HG02981 (cell line): ENCODE data around the gene VPS16.

Source experiments
- ATAC-seq: cut with Tn5 transposase; IDR thresholded peaks from one replicate; pipeline ENCODE4 v1.9.1; 2021; ENCODE audit warnings: mild to moderate bottlenecking, moderate library complexity; ENCODE audit not compliant: unreplicated experiment

The VPS16 gene

DNA sequence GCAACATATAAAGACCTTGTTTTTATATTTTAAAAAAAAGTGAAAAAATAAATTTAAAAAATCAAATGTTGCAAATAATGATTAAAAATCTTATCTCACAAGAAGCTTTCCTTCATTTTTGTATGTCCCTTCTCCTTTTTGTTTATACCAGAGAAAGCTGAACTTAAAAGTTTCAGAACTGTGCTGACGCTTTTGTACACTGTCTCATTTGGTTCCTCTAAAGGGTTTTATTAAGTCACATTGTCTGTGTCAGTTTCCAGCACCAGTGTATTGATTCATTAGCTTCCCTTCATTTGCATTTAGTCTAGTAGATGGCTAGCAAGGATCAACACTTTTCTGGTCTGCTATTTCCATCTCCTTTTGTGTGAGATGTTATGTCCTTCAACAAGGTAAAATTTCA is 6.8 kb upstream of the VPS16 start:
- no peak for ATAC-seq

DNA sequence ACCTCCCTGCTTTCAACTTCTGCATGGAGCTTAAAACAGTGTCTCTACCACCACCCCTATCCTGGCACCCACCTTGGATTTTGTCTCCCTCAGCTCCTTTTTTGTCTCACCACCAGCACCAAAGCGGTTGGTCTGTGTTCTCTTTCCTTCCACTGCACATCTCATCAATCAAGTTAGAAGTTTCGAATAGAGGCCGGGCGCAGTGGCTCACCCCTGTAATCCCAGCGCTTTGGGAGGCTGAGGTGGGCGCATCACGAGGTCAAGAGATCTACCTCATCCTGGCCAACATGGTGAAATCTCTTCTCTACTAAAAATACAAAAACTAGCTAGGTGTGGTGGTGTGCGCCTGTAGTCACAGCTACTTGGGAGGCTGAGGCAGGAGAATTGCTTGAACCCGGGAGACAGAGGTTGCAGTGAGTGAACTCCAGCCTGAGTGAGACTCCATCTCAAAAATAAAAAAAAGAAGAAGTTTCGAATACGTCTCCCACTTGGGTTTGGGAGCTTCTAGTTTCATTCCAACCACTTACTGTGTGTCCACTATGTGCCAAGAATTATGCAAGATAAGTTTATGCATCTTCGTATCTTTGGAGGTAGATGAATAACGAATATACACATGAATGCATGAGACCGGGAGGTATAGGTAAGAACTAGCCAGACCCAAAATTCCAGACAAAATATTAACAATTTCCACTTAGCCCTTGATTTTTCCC is 6.0 kb upstream of the VPS16 start:
- no peak for ATAC-seq

GRCh38 chr20:2835331-2835796 is 5.2 kb upstream of the VPS16 start:
- no peak for ATAC-seq

DNA sequence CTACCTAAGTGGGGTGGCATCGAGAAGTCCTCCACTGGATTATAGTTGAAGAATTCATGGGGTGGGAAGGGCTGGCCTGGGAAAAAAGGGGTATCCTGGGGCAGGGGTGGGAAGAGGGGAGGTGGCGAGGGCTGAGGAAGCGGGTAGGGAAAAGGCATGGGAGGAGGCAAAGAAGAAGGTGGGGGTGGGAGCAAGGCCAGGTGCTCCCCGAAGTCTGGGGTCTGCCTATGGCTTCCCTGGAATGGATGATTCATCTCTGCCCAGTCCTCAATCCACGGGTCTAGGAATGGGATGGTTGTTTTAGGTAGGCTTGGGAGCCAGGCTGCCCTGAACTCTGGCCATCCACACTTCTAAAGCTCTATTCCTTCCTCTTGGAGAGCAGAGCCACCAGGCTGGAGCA is 4.5 kb upstream of the VPS16 start:
- no peak for ATAC-seq

- ATAC-seq: no peak
Observed at GRCh38 chr20:2837221-2837960, 3.2 kb upstream of the VPS16 start.

- ATAC-seq: no peak
Observed at GRCh38 chr20:2838170-2838797, 2.3 kb upstream of the VPS16 start.

DNA sequence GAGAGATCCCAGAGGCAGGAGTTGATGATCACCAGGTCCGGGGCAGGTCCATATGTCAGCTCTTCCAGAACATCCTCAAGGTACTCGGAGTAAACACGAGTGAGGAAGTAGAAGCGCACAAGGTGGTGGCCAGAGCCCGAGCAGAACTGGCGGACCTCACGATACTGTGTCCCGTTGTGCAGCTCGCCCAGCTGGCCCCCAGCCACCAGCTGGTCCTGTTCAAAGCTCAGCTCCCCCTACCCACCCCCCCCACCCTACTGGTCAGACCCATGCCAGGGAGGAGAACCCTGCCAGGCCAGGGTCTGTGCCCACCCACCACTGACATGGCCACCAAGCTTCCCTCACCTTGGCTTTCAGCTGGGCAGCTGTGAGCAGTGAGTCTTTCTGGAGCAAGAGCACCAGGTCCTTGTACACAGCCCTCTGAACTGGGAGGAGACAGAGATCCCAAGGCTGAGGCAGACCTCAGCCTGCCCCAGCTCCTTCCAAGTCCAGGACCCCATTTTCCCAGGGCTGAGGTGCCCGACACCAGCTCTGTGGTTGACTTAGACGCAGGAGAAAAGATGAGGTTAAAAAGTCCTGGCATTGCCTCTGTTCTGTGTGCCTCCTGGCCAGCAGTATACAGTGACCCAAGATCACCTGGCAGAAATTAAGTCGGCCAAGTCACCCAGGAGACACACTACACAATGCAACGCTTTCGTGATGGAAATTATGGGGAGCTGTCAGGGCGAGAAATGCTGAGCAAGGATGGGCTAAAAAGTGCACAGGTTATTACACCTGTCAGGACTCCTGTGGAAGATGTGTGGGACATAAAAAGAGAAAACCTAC is 1.5 kb upstream of the VPS16 start:
- no peak for ATAC-seq

DNA sequence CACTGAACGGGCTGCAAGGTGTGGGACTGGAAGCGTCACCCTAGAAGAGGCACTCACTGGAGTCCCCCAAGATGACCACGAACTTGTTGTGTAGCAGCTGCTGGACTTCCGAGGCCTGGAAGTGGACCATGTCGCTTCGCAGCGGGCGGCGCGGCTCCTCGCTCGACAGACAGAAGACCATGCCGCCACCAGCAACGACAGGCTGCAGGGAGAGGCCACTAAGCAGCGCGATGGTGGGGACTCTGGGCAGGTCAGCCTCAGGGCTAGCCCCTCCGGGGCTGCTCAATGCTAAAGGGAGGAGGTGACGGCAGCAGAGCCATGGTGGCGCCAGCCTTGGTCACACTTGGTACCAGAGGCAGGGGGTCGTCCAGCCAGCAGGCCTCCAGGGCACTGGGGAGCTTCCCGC is 810 bp upstream of the VPS16 start:
- no peak for ATAC-seq

GRCh38 chr20:2840967-2841531 is 504 bp downstream of the VPS16 start:
- ATAC-seq: peak; percentile 36

GRCh38 chr20:2845607-2846006 is 5.1 kb downstream of the VPS16 start:
- ATAC-seq: no peak

DNA sequence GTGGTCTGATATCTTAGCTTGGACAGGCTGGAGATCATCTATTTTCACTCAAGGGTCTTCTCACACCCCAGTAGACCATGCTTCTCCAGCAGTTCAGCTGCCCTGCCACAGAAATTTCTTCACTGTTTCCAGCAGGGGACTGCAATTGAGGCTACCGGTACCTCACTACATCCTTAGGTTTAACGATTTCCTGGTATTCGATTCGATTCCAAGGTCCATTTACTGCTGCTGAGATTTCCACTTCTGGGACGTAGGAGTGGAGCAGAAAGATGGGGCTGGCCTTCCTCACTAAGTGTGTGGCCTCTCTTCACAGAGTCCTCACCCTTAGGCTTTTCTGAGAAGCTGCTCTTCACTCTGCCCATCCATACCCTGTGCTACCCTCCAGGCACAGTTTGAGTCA is 6.2 kb downstream of the VPS16 start:
- ATAC-seq: no peak

- ATAC-seq: no peak
Observed at GRCh38 chr20:2847802-2848201, 7.3 kb downstream of the VPS16 start.

- no peak for ATAC-seq
Observed at GRCh38 chr20:2849529-2849928, 9.0 kb downstream of the VPS16 start.

GRCh38 chr20:2851086-2851485 is 10.5 kb downstream of the VPS16 start:
- ATAC-seq: no peak

DNA sequence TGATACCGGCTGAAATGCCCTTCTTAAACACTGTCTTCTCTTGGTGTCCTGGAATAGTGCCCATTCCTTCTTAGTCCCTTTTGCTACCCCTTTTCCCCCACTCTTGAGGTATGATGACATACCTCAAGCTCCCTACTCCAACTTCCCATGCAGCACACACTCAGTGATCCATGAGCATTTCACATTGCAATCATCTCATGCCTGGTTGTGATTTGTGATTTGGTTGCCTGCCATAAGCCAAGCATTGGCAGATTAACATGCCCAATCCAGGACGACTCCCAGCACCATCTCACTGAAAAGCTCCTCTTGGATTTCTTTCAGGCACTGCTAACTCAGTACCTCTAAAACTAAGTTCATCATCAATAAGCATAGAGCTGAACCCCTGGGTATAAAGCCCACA is 18.0 kb downstream of the VPS16 start:
- no peak for ATAC-seq

DNA sequence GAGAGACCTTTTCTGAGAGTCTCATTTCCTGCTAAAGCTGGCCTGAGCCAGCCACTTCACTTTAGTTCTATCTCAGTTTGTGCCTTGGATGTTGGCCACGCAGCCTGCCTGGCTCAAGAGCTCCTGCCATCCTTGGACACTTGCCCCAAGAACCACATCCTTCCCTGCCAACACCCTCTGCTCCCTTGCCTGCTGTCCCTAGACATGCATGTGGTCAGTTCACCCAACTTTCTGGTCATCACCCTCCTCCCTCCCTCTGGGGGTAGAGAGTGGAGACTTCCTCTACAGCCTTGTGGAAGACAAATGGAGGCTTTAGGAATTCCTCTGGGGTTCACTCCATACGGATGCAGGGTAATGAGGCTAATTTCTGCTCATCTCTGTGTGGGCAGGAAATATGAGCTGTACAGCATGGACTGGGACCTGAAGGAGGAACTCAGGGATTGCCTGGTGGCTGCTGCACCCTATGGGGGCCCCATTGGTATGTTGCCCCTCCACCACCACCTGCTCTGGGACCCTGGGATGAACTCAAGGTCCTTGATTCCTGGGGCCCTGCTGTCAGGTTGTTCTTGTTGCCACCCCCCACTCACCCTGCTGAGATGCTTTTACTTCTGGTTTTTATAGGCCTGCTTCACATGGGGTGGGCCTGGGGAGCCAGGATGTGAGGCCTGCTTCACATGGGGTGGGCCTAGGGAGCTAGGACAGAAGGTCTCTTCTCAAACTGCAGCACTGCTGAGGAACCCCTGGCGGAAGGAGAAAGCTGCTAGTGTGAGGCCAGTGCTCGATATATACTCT is 19.0 kb downstream of the VPS16 start:
- ATAC-seq: no peak

DNA sequence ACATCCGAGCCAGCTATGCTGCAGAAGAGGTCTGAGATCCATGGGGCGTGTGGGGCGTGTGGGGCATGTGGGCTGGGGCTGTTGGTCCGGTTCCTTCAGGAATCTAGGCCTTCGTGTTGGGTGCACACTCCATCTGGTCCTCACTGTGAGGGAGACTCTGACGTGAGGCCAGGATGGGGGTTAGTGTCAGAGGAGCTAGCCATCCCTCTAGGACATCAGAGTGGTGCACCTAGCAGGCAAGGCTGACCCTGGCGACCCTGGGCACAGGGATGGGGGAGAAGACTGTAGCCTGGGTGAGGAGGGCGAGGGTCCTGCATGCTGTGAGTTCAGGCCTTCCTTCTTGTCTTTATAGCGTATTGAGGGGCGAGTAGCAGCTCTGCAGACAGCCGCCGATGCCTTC is 24.1 kb downstream of the VPS16 start:
- no peak for ATAC-seq

- no peak for ATAC-seq
Observed at GRCh38 chr20:2865101-2865500, 24.6 kb downstream of the VPS16 start.

DNA sequence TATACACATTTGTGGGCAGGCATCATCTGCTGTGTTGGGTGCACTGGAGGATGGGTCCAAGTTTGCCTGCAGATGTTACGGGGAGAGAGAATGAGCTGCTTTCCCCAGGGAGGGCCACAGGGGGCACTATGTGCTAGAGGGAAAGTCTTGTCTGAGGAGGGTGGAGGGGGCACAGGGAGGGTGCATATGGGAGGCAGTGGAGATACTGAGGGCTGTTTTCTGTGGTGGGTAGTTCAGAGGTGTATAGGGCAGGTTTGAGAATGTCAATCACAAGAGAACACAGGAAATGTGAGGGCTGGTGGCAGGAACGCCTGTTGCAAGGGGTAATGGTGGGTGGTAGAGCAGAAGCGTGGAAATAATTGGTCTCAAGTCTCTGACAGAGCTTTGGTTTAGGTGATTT is 25.1 kb downstream of the VPS16 start:
- no peak for ATAC-seq

DNA sequence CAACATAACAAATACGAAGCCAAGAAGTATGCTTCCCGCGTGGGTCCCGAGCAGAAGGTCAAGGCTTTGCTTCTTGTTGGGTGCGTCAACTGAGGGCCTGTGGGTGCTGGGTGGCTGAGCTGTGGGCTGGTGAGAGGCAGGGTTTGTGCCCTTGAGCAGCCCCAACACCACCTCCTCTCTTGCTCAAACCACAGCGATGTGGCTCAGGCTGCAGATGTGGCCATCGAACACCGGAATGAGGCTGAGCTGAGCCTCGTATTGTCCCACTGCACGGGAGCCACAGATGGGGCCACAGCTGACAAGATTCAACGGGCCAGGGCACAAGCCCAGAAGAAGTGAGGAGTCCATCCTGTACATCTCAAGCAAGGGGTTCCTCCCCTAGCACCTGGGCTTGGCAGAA is 25.7 kb downstream of the VPS16 start:
- ATAC-seq: no peak
